Muscle of leg (tissue), 11 donors: ENCODE results near the gene MALRD1. TPM values are rescaled to one million over a fixed set of nuclear protein-coding genes. Genes with fewer than 3 reads are reported as not detected.

ENCODE experiments used
- DNase-seq: peaks from one replicate; pipeline ENCODE4 v3.0.0; 2013
- H3K27ac ChIP-seq: one replicate; pipeline ENCODE4 v1.5.1; 2013; ENCODE audit warnings: mild to moderate bottlenecking, low read length, control low read depth
- H3K27me3 ChIP-seq: one replicate; pipeline ENCODE4 v1.6.1; 2013; ENCODE audit warnings: low read length; ENCODE audit not compliant: control insufficient read depth, insufficient read depth
- H3K36me3 ChIP-seq: one replicate; pipeline ENCODE4 v1.6.1; 2013; ENCODE audit warnings: low read length; ENCODE audit not compliant: control insufficient read depth, insufficient read depth
- H3K4me1 ChIP-seq: one replicate; pipeline ENCODE4 v1.6.1; 2013; ENCODE audit warnings: low read length; ENCODE audit not compliant: control insufficient read depth, insufficient read depth
- H3K4me3 ChIP-seq: one replicate; pipeline ENCODE4 v1.5.1; 2013; ENCODE audit warnings: low read length, control low read depth
- H3K9me3 ChIP-seq: replicated peaks from 2 replicates; pipeline ENCODE4 v1.6.1; 2013; ENCODE audit warnings: low read depth, low read length; ENCODE audit not compliant: control insufficient read depth
- WGBS: methylation state at CpG from one replicate; pipeline ENCODE4 v1.1.5; 2013; ENCODE audit warnings: missing lambda C conversion rate; ENCODE audit not compliant: insufficient coverage; 5-methylcytosine and 5-hydroxymethylcytosine counted together
- polyA plus RNA-seq, 8 donors: library from polyadenylated mRNA; unstranded; fragments of 120-200 nt; gene quantifications; one replicate each; pipeline versions ENCODE4 v1.2.1 to v1.2.3, GENCODE V29; 2013; ENCODE audit warnings: inconsistent platforms in 1 of 8, low replicate concordance in 1 of 8; ENCODE audit not compliant: insufficient read length in 8 of 8, insufficient read depth in 1 of 8
- total RNA-seq: library from RNA; stranded (reverse); fragments of 120-200 nt; gene quantifications from one replicate; pipeline ENCODE4 v1.2.4, GENCODE V29; 2013

The MALRD1 gene
- total and polyA plus RNA-seq, 9 donors = 0.45 to 6.2 (median 1.0) TPM

DNA sequence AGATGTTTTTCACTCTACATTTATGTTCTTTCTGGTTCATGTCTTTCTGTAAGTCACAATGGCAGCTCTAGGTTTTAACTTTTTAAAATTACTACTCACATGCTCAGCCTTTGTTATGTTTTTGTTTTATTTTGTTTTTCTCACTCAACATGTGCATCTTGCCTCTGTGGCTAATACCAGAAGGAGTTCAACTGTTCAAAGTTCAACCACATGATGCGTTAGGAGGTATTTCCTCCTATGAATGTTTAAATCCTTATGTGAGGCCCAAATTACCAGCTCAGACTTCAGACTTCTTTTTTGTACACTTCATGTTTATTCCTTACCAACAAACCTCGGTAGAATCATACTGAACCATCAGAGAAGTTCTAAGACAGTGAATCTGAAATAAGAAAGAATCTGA lies 151.6 kb downstream of the MALRD1 start:
- H3K4me1 ChIP-seq = no peaks in the 10 kb centered on the region
- no peaks in the 10 kb centered on the region for H3K27me3 ChIP-seq
- DNase-seq = no peak
- no CpG with 5 or more reads among the region's 2 CpGs for WGBS
- H3K27ac ChIP-seq = no peak overlapping the region
- no peaks in the 10 kb centered on the region for H3K9me3 ChIP-seq
- no peak overlapping the region for H3K4me3 ChIP-seq
- H3K36me3 ChIP-seq = no peaks in the 10 kb centered on the region

DNA sequence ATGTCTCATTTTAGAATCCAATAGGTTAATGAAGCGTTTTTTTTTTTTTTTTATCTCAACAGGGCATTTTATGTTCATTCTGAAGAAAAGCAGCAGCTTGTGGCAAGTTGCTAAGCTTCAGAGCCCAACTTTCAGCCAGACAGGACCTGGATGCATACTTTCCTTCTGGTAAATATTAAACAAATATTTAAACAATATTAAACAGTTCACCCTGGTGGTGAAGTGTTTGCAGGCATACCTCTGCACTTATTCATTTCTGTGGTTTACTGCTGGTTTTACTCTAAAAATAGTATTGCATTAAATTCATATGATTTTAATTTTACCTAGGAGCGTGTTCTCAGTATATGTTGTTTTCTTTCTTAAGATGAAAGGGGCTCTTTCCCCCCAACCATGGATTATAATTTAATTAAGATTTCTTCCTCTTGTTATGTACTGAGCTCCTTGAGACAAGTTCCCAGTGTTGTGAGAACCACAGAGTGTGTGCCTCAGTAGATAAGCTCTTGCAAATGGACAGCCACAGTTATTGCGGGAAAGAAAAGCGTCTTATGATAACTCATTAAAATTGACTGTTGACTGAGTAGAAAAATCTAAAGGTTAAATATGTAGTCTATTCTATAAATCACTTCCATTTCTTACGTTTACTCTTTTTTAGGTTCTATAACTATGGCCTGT lies 155.8 kb downstream of the MALRD1 start:
- no peak for DNase-seq
- Histone ChIP-seq H3K27ac (no peak overlapping the region), H3K4me1 (no peaks in the 10 kb centered on the region), H3K9me3 (no peaks in the 10 kb centered on the region), H3K27me3 (no peaks in the 10 kb centered on the region), H3K4me3 (no peak overlapping the region), H3K36me3 (no peaks in the 10 kb centered on the region)
- no CpG with 5 or more reads among the region's 5 CpGs for WGBS

- Histone ChIP-seq H3K27me3 (no peaks in the 10 kb centered on the region), H3K36me3 (no peaks in the 10 kb centered on the region), H3K27ac (no peak overlapping the region), H3K9me3 (no peaks in the 10 kb centered on the region), H3K4me3 (no peak overlapping the region), H3K4me1 (no peaks in the 10 kb centered on the region)
- DNase-seq = no peak
- 50% methylated on average over 2 of the region's 3 CpGs for WGBS
Measured at GRCh38 chr10:19209319-19209718, 160.7 kb downstream of the MALRD1 start.

DNA sequence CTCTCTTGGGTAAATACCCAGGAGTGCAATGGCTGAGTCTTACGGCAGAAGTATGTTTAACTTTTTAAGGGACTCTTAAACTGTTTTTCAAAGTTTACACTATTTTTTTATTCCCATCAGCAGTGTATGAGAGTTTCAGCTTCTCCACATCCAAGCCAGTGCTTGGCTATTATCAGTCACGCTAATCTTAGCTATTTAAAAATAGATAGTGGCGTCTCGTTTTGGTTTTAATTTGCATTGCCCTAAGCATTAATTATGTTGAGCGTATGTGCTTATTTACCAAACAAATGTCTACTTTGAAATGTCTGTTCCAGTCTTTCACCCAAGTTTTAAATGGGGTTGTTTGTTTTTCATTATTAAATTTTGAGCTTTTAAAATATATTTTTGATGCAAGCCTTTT lies 164.0 kb downstream of the MALRD1 start:
- H3K4me1 ChIP-seq = no peaks in the 10 kb centered on the region
- no peak overlapping the region for H3K4me3 ChIP-seq
- no peaks in the 10 kb centered on the region for H3K27me3 ChIP-seq
- no peaks in the 10 kb centered on the region for H3K36me3 ChIP-seq
- H3K27ac ChIP-seq = no peak overlapping the region
- DNase-seq = no peak
- H3K9me3 ChIP-seq = no peaks in the 10 kb centered on the region
- no CpG with 5 or more reads among the region's 5 CpGs for WGBS

DNA sequence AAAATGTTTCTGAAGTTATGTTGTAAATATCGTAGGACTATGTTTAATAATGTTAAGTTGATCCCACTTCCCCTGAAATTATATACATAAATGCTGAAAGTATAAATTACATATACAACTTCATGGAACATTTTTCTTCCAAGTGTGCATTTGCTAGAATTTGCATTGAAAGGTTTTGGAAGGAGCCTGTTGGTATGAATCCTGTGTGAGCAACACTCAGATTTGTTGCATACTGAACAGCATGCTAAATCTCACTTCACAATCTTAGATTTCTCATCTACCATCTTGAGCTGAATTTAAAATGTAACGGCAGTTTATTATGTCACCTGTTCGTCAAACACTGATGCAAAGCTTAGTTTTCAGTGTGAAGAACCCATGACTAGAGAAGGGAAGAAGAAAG lies 172.6 kb downstream of the MALRD1 start:
- Histone ChIP-seq H3K27me3 (no peaks in the 10 kb centered on the region), H3K27ac (no peak overlapping the region), H3K4me3 (no peak overlapping the region), H3K4me1 (no peaks in the 10 kb centered on the region), H3K9me3 (no peaks in the 10 kb centered on the region), H3K36me3 (no peaks in the 10 kb centered on the region)
- 60% methylated on average over 1 of the region's 3 CpGs for WGBS
- DNase-seq = no peak

GRCh38 chr10:19226025-19226424 lies 177.4 kb downstream of the MALRD1 start:
- H3K4me3 ChIP-seq = no peak overlapping the region
- H3K9me3 ChIP-seq = no peaks in the 10 kb centered on the region
- no peaks in the 10 kb centered on the region for H3K4me1 ChIP-seq
- no peaks in the 10 kb centered on the region for H3K27me3 ChIP-seq
- H3K36me3 ChIP-seq = no peaks in the 10 kb centered on the region
- no peak overlapping the region for H3K27ac ChIP-seq
- DNase-seq = no peak
- no CpG with 5 or more reads among the region's 2 CpGs for WGBS

DNA sequence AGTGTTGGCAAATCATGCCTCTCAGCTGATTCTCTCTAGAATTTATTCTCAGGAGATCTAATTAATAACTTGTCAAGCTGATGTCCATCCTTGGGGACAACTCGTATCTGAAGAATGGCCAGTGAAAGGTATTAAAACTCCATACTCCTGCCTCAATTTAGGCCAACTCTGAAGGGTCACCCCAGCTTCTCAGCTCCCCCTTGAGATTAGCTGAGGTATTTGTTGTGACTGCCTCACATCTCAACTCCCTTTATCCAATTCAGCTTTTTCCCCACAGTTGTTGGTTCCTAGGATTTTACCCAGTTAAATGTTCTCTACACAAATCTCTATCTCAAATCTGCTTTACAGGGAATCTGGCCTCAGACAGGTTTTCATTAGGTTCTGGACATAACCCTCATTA lies 182.4 kb downstream of the MALRD1 start:
- DNase-seq = no peak
- Histone ChIP-seq H3K4me1 (no peaks in the 10 kb centered on the region), H3K9me3 (no peaks in the 10 kb centered on the region), H3K27ac (no peak overlapping the region), H3K4me3 (no peak overlapping the region), H3K27me3 (no peaks in the 10 kb centered on the region), H3K36me3 (no peaks in the 10 kb centered on the region)
- WGBS = no CpG with 5 or more reads among the region's 1 CpG

DNA sequence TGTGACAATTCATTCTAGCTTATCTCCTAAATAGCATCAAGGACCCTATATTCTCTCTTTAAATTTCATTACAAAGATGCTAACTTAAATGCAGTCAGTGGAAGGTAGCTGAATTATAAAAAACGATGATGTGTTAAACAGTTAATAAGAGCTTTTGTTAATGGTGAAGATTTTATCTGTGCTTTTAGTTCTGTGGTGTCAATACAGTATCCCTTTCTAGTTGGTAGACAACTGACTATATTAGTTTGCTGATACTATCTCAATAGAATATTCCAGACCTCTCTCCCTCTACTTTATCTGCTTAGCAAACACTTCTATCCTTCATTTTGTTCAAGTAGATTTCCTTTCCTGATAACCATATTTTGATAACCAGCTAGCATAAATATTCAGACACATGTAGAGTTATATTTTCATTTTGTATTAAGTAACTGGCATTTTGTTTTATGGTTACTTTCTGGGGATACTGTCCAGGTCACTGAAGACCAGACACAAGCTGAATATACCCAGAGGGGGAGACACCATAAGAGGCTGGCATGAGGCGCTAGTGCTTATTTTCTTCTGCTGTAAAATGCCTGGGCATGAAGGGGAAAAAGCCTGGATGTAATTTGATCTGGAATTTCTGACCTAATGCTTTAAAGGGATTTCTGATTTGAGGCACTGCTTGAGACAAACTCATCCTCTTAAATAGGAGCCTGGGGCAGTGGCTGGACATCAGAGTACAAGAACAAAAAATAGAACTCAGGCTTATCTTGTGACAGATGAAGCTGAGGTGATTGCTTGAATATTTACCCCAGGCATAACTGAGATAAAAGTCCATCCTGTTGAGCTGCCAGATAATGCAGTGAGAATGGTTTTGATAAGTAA lies 197.5 kb downstream of the MALRD1 start:
- Histone ChIP-seq H3K27ac (no peak overlapping the region), H3K9me3 (no peaks in the 10 kb centered on the region), H3K4me3 (no peak overlapping the region), H3K36me3 (no peaks in the 10 kb centered on the region), H3K27me3 (no peaks in the 10 kb centered on the region), H3K4me1 (no peaks in the 10 kb centered on the region)
- WGBS = no CpG with 5 or more reads among the region's 2 CpGs
- no peak for DNase-seq

DNA sequence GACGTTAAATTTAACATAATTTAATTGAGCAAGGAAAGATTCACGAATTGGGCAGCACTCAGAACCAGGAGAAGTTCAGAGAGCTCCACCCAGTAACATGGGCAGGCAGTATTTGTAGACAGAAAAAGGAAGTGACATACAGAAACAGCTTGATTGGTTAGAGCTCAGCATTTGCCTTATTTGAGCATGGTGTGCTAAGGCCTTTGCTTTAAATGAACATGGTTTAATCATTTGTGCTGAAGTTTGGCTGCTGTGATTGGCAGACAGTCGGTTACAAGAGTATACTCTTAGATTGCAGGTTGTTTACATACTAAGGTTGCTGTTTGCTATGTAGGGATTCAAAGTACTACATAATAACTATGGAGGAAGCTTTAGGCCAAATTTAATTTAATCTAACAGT lies 199.2 kb downstream of the MALRD1 start:
- DNase-seq = no peak
- H3K9me3 ChIP-seq = no peaks in the 10 kb centered on the region
- no peaks in the 10 kb centered on the region for H3K36me3 ChIP-seq
- no peaks in the 10 kb centered on the region for H3K4me1 ChIP-seq
- H3K4me3 ChIP-seq = no peak overlapping the region
- WGBS = 80% methylated on average over 1 of the region's 3 CpGs
- no peak overlapping the region for H3K27ac ChIP-seq
- no peaks in the 10 kb centered on the region for H3K27me3 ChIP-seq

DNA sequence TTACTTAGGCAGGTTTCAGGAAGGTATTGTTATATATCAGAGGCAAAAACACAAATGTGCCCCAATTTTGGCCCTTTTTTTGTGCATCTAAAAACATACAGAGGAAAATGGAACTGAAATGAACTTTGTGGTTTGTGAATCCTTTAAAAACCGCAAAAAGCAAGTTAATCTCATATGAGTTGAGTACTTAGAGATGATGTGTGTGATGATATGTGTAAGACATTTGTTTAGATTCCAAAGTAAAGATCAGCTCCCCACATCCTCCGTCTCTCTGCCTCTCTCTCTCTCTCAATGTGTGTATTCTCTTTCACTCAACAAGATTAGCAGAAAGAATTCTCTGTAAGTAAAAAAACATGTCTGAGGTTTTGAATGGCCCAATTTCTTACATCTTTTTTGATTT lies 201.9 kb downstream of the MALRD1 start:
- Histone ChIP-seq H3K4me3 (no peak overlapping the region), H3K27me3 (no peaks in the 10 kb centered on the region), H3K9me3 (no peaks in the 10 kb centered on the region), H3K27ac (no peak overlapping the region), H3K4me1 (no peaks in the 10 kb centered on the region), H3K36me3 (no peaks in the 10 kb centered on the region)
- WGBS = no CpG with 5 or more reads among the region's 2 CpGs
- DNase-seq = no peak
